GM12878 (cell line): ENCODE measurements around the gene GNLY. TPM values are rescaled to one million over a fixed set of nuclear protein-coding genes. Genes with fewer than 3 reads are reported as not detected.

Experiments used
- ATAC-seq: fragments of 200-7000 bp; cut with Tn5 transposase; 3 replicates; pipeline ENCODE4 v1.9.1; 2020; ENCODE audit warnings: mild to moderate bottlenecking, moderate library complexity
- BruUV-seq: library from RNA; stranded (reverse); fragments of 400-500 nt; replicated peaks from 2 replicates; lab custom pipeline; 2021; lab: Mats Ljungman, UMichigan
- CTCF ChIA-PET: fragments of 300-600 bp; sonication (Branson Sonifier 250); formaldehyde crosslinking; extraction: SDS; loops from one replicate; lab custom pipeline; 2021; ENCODE audit warnings: inconsistent platforms; lab: Yijun Ruan, JAX
- POLR2A ChIA-PET: fragments of 350-600 bp; formaldehyde crosslinking; extraction: SDS; loops from one replicate; lab custom pipeline; 2021; ENCODE audit warnings: inconsistent platforms; lab: Charles Lee
- RAD21 ChIA-PET: fragments of 300-600 bp; sonication (Branson Sonifier 250); formaldehyde crosslinking; loops from one replicate; lab custom pipeline; 2023; ENCODE audit warnings: antibody characterized with exemption; ENCODE audit not compliant: unreplicated experiment; lab: Charles Lee
- SMC1A ChIA-PET: fragments of 300-600 bp; sonication (Branson Sonifier 250); formaldehyde crosslinking; loops from one replicate; lab custom pipeline; 2023; ENCODE audit not compliant: unreplicated experiment, uncharacterized antibody; lab: Charles Lee
- DNase-seq: peaks from one replicate; pipeline ENCODE4 v3.0.0-alpha.2; 2011; ENCODE audit warnings: low read depth, low spot score
- FAIRE-seq: peaks from 3 replicates; lab custom pipeline; 2011; peaks lifted over from hg19 to GRCh38; lab: Jason Lieb, UNC
- H2AFZ ChIP-seq: 2 replicates; pipeline ENCODE4 v1.6.0; 2011; ENCODE audit warnings: low read depth, low read length, control low read depth; ENCODE audit not compliant: control insufficient read depth
- H3K27ac ChIP-seq: 2 replicates; pipeline ENCODE4 v1.5.1; 2011; ENCODE audit warnings: control low read depth; ENCODE audit not compliant: control insufficient read depth, insufficient read depth
- H3K27me3 ChIP-seq, 2 experiments: replicated peaks in 1 of 2; 2 replicates each; pipeline versions ENCODE4 v1.6.0 to v1.6.1; 2011; ENCODE audit warnings: low read length in 1 of 2; ENCODE audit not compliant: control insufficient read depth in 2 of 2, insufficient read depth in 2 of 2
- H3K36me3 ChIP-seq, 2 experiments: 2 replicates each; pipeline ENCODE4 v1.5.1; 2011; ENCODE audit warnings: low read length in 1 of 2; ENCODE audit not compliant: control insufficient read depth in 2 of 2, insufficient read depth in 2 of 2
- H3K4me1 ChIP-seq: 2 replicates; pipeline ENCODE4 v1.6.1; 2011; ENCODE audit warnings: mild to moderate bottlenecking, low read length, moderate library complexity, mixed read lengths; ENCODE audit not compliant: control insufficient read depth, insufficient read depth
- H3K4me2 ChIP-seq: 2 replicates; pipeline ENCODE4 v1.6.0; 2011; ENCODE audit warnings: control low read depth; ENCODE audit not compliant: control insufficient read depth, insufficient read depth
- H3K4me3 ChIP-seq: fragments of 200-600 bp; sonication (generic); 2 replicates; pipeline ENCODE4 v1.5.1; 2016
- H3K79me2 ChIP-seq: 2 replicates; pipeline ENCODE4 v1.6.0; 2011; ENCODE audit warnings: low read length; ENCODE audit not compliant: control insufficient read depth, insufficient read depth
- H3K9ac ChIP-seq: 2 replicates; pipeline ENCODE4 v1.8.0; 2011; ENCODE audit warnings: low read length, control low read depth, mixed read lengths; ENCODE audit not compliant: control insufficient read depth, insufficient read depth
- H3K9me3 ChIP-seq: replicated peaks from 3 replicates; pipeline ENCODE4 v1.5.1; 2011; ENCODE audit warnings: mild to moderate bottlenecking, low read length; ENCODE audit not compliant: control insufficient read depth, insufficient read depth
- H4K20me1 ChIP-seq: 2 replicates; pipeline ENCODE4 v1.6.0; 2011; ENCODE audit not compliant: control insufficient read depth, insufficient read depth
- BCLAF1 ChIP-seq: fragments of 450-650 bp; IDR thresholded peaks from 2 replicates; pipeline ENCODE4 v1.6.1; 2017; ENCODE audit warnings: antibody characterized with exemption, mild to moderate bottlenecking, moderate library complexity
- CBFB ChIP-seq: IDR thresholded peaks from 2 replicates; pipeline ENCODE4 v1.6.1; 2016; ENCODE audit warnings: antibody characterized with exemption, low read depth
- CHD4 ChIP-seq: fragments of 200-600 bp; sonication (generic); IDR thresholded peaks from 2 replicates; pipeline ENCODE4 v1.6.1; 2016; ENCODE audit warnings: mild to moderate bottlenecking
- FOS ChIP-seq: IDR thresholded peaks from 3 replicates; pipeline ENCODE4 v1.6.1; 2011; ENCODE audit warnings: borderline replicate concordance; ENCODE audit not compliant: insufficient read length; ENCODE audit errors: extremely low read depth
- NR2C1 ChIP-seq: fragments of 450-650 bp; IDR thresholded peaks from 2 replicates; pipeline ENCODE4 v1.6.1; 2017; ENCODE audit warnings: antibody characterized with exemption, mild to moderate bottlenecking, moderate library complexity
- POU2F2 ChIP-seq: IDR thresholded peaks from 3 replicates; pipeline ENCODE4 v1.6.1; 2011; ENCODE audit warnings: low read depth, mild to moderate bottlenecking, low read length, borderline replicate concordance
- RBBP5 ChIP-seq: fragments of 200-600 bp; sonication (generic); conservative IDR thresholded peaks from 2 replicates; pipeline ENCODE4 v1.6.1; 2016
- SP1 ChIP-seq: IDR thresholded peaks from one replicate; pipeline ENCODE4 v1.6.1; 2011; ENCODE audit warnings: low read depth, low read length
- SUPT20H ChIP-seq: IDR thresholded peaks from 2 replicates; pipeline ENCODE4 v1.6.1; 2011; ENCODE audit warnings: low read depth, mild to moderate bottlenecking, low read length, moderate library complexity, borderline replicate concordance; ENCODE audit not compliant: control insufficient read depth
- TCF3 ChIP-seq: IDR thresholded peaks from 2 replicates; pipeline ENCODE4 v1.6.1; 2012; ENCODE audit warnings: low read depth, mild to moderate bottlenecking, low read length, borderline replicate concordance; ENCODE audit not compliant: insufficient read depth
- YY1 ChIP-seq: IDR thresholded peaks from 2 replicates; pipeline ENCODE4 v1.6.1; 2011; ENCODE audit warnings: low read depth, mild to moderate bottlenecking, low read length
- ZSCAN29 ChIP-seq: fragments of 450-650 bp; IDR thresholded peaks from 2 replicates; pipeline ENCODE4 v1.6.1; 2017; ENCODE audit warnings: mild to moderate bottlenecking, moderate library complexity
- WGBS: methylation state at CpG from one replicate; pipeline ENCODE4 v1.1.6; 2016; ENCODE audit warnings: low lambda C conversion rate; ENCODE audit not compliant: insufficient replicate concordance, insufficient coverage; ENCODE audit errors: missing lambda C conversion rate; 5-methylcytosine and 5-hydroxymethylcytosine counted together
- in situ Hi-C: fragments of 300-500 bp; cut with MboI; formaldehyde crosslinking; loops from 9 replicates; pipeline ENCODE4 v1.14.3; 2018; ENCODE audit warnings: mixed read lengths
- intact Hi-C: fragments of 100-400 bp; cut with micrococcal nuclease; formaldehyde crosslinking; loops from one replicate; pipeline ENCODE4 v1.14.2; 2022; ENCODE audit not compliant: unreplicated experiment
- polyA plus RNA-seq, 11 experiments: library from polyadenylated mRNA; depleted of rRNA in 4 of 11; unstranded in 6 of 11; stranded (reverse) in 5 of 11; fragments of >200 nt; fragmentation: Nextera tagmentation in 4 of 11; fragmentation: Illumina TruSeq in 1 of 11; extraction: Ambion mirVana in 4 of 11; extraction: Trizol in 1 of 11; gene quantifications; 1 replicate in 1 of 11; 2 replicates in 10 of 11; pipeline versions ENCODE4 v1.2.1 to v1.2.3, GENCODE V29; 2011 to 2016; ENCODE audit warnings: inconsistent platforms in 2 of 11, missing spikeins in 2 of 11, low read depth in 1 of 11
- total RNA-seq, 4 experiments: library from RNA; depleted of rRNA in 3 of 4; stranded (reverse); fragments of >200 nt in 3 of 4; fragmentation: Illumina TruSeq in 1 of 4; extraction: Trizol in 1 of 4; gene quantifications; 2 replicates each; pipeline versions ENCODE4 v1.2.1 to v1.2.3, GENCODE V29; 2013 to 2021
- TF ChIP-seq, protein P1 (sequence below): fragments of 450-650 bp; IDR thresholded peaks from 2 replicates; pipeline ENCODE4 v1.6.1; 2014; ENCODE audit warnings: mild to moderate bottlenecking

The GNLY gene
- total and polyA plus RNA-seq, 10 of the 15 experiments (the other 5 are each of a cell fraction or from before 2014, with no cell fraction given), result 0.18 to 0.42 TPM; not detected in 8

- BruUV-seq, result TSS peak; percentile 97
- SMC1A ChIA-PET, result interaction anchor here (0.9 to 9.8 kb wide), 13 partner anchors 8 to 392 kb away, joined by 3 to 75 read pairs (median 9); partner anchors contain the start of gene GNLY
- Histone ChIP-seq H3K27me3 (no peaks in the 10 kb centered on the region), H3K27ac (peak overlapping the region; percentile 70), H3K9ac (peak overlapping the region; percentile 40), H3K36me3 (no peaks in the 10 kb centered on the region), H3K4me1 (peaks cover 21% of the 10 kb centered on the region), H4K20me1 (no peaks in the 10 kb centered on the region), H3K9me3 (no peaks in the 10 kb centered on the region), H3K79me2 (no peaks in the 10 kb centered on the region), H3K4me3 (no peak overlapping the region), H3K4me2 (peak overlapping the region; percentile 79), H2AFZ (no peak overlapping the region)
- ATAC-seq (0 out of 3 replicates have a peak, but pooled peaks have one; percentile 3), DNase-seq (no peak), FAIRE-seq (no peak)
- intact Hi-C loops, result loop anchor here (2.0 to 5.0 kb wide), 2 partner anchors 69 to 283 kb away; no protein-coding TSS in a partner anchor
- 88% methylated on average over 2 of the region's 2 CpGs for WGBS
- in situ Hi-C loops, result loop anchor here (5.0 kb wide), 1 partner anchor 68 kb away; no protein-coding TSS in a partner anchor
- TF ChIP-seq NR2C1 (no peak), ZSCAN29 (no peak), RBBP5 (no peak)
- POLR2A ChIA-PET, result interaction anchor here (1.0 to 1.7 kb wide), 3 partner anchors 19 to 287 kb away, joined by 3 to 4 read pairs (median 4); partner anchors contain the start of gene SH2D6
- RAD21 ChIA-PET, result interaction anchor here (0.7 to 6.5 kb wide), 14 partner anchors 13 to 331 kb away, joined by 3 to 94 read pairs (median 4); no protein-coding TSS in a partner anchor
- CTCF ChIA-PET, result interaction anchor here (0.8 to 10.2 kb wide), 26 partner anchors 8 to 373 kb away, joined by 3 to 194 read pairs (median 4); partner anchors contain the start of genes GNLY, MAT2A and SFTPB
Observed at GRCh38 chr2:85705680-85706039, 11.5 kb downstream of the GNLY start.

DNA sequence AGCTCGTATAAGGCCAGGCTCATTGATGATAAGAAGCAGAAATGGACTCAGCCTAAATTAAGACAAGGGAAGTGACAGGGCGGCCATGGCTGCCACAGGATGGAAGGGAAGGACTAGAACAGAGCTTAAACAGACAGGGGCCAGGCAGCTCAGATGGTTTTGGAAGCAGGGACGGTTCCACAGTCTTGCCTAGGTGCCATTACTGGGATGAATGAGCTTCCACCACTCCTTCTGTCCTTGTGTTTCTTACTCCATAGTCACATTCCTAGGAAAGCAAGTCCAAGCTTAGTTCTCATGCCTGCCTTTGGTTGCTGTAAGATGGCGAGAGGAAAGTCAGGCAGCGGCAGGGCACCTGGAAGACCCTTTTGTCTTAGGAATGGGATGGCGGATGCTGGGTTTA, 11.9 kb downstream of the GNLY start:
- 93% methylated on average over 5 of the region's 6 CpGs for WGBS
- Histone ChIP-seq H4K20me1 (no peaks in the 10 kb centered on the region), H3K79me2 (no peaks in the 10 kb centered on the region), H3K9ac (no peak overlapping the region), H3K4me1 (peaks cover 21% of the 10 kb centered on the region), H2AFZ (no peak overlapping the region), H3K4me2 (no peak overlapping the region), H3K9me3 (no peaks in the 10 kb centered on the region), H3K27ac (no peak overlapping the region), H3K4me3 (no peak overlapping the region), H3K36me3 (no peaks in the 10 kb centered on the region), H3K27me3 (no peaks in the 10 kb centered on the region)
- no peak for ATAC-seq
- BruUV-seq, result no TSS peak
- CTCF ChIA-PET, result interaction anchor here (0.8 to 10.2 kb wide), 19 partner anchors 9 to 373 kb away, joined by 3 to 194 read pairs (median 7); partner anchors contain the start of gene SFTPB
- no peak for DNase-seq
- RAD21 ChIA-PET, result interaction anchor here (0.7 to 6.5 kb wide), 9 partner anchors 14 to 287 kb away, joined by 3 to 94 read pairs (median 6); no protein-coding TSS in a partner anchor
- intact Hi-C loops (loop anchor here (2.0 to 5.0 kb wide), 2 partner anchors 69 to 284 kb away; no protein-coding TSS in a partner anchor), in situ Hi-C loops (loop anchor here (5.0 kb wide), 1 partner anchor 69 kb away; no protein-coding TSS in a partner anchor)
- POLR2A ChIA-PET, result interaction anchor here (1.0 to 1.7 kb wide), 3 partner anchors 19 to 287 kb away, joined by 3 to 4 read pairs (median 4); partner anchors contain the start of gene SH2D6
- SMC1A ChIA-PET, result interaction anchor here (0.9 to 9.8 kb wide), 9 partner anchors 9 to 109 kb away, joined by 3 to 75 read pairs (median 13); partner anchors contain the start of gene GNLY
- no peak for FAIRE-seq
- TF ChIP-seq POU2F2 (no peak), SP1 (no peak), TCF3 (no peak), YY1 (no peak), CHD4 (no peak), BCLAF1 (no peak), CBFB (no peak), SUPT20H (no peak), FOS (no peak)
- TF ChIP-seq, protein P1, sequence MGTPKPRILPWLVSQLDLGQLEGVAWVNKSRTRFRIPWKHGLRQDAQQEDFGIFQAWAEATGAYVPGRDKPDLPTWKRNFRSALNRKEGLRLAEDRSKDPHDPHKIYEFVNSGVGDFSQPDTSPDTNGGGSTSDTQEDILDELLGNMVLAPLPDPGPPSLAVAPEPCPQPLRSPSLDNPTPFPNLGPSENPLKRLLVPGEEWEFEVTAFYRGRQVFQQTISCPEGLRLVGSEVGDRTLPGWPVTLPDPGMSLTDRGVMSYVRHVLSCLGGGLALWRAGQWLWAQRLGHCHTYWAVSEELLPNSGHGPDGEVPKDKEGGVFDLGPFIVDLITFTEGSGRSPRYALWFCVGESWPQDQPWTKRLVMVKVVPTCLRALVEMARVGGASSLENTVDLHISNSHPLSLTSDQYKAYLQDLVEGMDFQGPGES, result no peak
